HG02943 (cell line): ENCODE measurements around the gene RIC8B.

Experiments used
- ATAC-seq: cut with Tn5 transposase; IDR thresholded peaks from one replicate; pipeline ENCODE4 v1.9.1; 2021; ENCODE audit warnings: mild to moderate bottlenecking, low read depth, moderate library complexity; ENCODE audit not compliant: unreplicated experiment

The RIC8B gene

DNA sequence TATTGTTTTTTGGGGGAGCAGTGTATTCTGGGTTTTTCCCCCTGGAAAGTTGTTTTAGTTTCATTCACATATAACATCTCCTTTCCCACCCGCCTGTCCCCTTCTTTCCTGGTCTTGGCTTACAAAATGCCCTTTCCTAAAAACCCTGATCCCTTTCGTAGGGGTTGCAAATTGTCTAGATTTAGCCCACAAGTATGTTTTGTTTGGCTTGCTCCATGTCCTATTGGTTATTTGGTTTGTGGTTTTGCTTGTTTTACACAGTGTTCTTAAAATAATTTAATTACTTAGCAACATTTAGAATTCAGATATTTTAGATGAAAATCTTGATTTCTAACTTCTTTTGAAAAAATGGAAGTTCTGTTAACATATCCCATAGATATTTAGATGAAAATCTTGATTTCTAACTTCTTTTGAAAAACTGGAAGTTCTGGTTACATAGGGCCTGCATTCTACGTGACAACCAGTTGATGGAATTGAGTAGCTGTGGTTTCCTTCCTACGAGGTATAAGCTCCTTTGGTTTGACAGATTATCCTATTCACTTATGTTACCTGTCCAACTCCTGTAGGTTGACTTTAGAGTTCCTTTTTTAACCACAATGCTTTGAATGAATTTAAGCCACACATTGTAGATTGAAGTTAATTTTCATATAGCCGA is 92.1 kb downstream of the RIC8B start:
- ATAC-seq: no peak

GRCh38 chr12:106867651-106868050 is 93.2 kb downstream of the RIC8B start:
- no peak for ATAC-seq

DNA sequence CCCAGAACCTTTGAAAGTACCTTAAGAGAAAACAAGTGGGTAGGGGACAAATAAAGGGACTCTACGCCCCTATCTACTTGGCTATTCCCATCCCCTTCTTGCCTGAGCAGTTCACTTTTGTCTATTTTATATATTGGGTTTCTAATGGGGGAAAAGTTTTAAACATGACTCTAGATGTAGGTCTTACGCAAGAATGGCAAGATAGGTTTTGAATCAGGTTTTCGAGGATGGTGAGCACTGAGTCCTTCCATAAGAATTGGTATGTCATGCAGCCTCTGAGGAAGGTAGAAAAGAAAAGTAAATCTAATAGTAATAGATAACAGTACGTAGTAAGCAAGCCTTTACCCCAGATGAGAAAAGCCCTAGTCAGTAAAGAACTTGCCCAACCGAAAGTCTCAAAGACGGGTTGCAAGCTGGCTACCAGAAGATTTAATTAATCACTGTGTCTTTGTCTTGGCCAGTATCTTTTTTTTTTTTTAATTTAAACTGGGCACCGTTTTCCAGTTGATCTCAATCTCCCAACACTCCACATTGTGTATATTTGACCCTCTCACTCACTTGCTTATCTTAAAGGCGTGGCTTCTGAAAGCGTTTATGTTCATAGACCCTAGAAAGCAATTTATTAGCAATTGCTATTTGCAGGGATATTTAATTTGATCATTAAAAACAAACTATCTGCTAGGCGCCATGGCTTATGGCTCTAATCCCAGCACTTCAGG is 94.7 kb downstream of the RIC8B start:
- no peak for ATAC-seq

DNA sequence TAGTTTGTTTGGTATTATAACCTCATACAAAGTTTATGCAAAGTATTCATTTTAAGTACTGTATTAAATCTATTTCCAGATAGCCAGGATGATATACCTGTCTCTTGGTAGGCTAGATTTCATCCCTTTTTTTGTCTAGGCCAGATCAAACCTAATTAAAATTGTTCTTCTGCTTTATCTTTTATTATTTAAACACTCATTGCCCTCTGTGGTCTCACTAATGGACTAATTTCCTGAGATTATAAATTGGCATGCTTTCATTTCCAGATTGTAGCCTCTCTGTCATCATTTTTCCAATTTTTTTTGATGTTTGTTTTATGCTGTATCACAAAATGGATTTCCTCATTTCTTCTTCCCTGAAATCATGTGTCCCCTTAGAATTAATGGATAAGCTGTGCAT is 95.6 kb downstream of the RIC8B start:
- no peak for ATAC-seq

DNA sequence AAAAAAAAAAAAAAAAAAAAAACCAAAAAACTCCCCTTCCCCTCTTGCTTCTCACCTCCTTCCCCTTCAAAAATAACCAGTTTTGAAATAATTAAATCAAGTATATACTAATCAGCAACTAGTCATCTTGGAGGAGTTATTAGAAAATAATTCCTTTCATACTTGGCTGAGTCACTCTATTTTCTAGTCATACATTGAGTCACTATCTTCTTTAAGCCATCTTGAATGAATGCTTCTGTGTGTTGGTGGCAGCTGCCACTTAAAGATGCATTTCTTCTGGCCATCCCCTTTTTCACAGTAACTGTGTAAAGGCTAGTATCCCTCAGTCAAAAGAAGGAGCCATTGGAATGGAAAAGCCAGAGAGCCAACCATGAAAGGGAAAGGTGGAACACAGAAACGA is 97.0 kb downstream of the RIC8B start:
- ATAC-seq: no peak

DNA sequence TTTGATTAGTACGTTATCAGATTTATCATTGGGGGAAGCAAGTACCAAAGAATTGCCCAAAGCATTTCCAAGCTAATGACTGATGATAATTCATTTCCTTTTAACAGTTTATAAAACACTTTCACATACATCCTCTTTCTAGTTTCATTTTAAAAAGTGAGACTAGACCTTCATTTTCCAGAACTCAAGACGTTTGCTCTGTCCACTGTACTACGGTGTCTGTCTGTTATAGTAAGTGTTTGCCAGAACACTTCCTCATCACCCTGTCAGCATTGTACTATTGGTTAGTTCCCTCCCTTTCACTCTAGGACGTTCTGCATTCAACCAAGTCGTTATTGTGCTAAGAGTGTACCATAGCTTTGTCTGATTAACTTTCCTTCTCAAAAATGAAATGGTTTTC is 99.5 kb downstream of the RIC8B start:
- no peak for ATAC-seq

DNA sequence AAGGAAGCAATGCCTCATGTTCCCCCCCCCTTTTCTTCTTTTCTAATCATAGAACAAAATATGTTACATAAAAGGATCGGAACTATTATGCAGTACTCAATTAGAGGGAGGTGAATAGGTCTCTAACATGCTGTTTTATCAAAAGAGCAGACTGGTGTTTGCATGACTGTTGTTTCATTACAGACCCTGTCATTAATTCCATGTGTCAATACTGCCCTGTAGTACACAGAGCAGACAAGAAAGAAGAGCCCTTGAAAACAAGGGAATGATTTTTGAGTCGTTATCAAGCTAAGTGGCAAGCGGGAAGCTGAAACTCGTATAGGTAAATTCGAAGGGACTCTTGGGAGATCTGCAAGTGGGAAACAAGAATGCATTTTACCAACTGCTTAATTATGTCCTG is 104.3 kb downstream of the RIC8B start:
- ATAC-seq: no peak

DNA sequence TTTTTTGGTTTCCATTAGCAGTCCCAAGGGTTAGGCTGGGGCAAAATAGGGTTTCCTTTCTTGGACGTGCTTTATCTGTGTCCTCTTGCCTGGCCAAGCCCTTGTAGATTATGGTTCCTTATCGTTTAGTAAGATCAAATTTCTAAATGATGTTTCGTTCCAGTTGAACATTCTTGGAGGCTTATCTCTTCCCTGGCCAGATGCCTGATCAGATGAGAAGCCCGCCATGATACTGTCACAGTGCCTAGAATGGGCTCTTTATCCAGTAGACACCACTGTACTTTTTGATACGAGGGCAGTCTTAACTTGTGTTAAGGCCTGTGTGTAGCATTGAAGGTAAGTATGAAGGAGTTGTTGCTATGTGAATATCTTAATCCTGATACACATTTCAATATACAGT is 105.1 kb downstream of the RIC8B start:
- ATAC-seq: no peak

DNA sequence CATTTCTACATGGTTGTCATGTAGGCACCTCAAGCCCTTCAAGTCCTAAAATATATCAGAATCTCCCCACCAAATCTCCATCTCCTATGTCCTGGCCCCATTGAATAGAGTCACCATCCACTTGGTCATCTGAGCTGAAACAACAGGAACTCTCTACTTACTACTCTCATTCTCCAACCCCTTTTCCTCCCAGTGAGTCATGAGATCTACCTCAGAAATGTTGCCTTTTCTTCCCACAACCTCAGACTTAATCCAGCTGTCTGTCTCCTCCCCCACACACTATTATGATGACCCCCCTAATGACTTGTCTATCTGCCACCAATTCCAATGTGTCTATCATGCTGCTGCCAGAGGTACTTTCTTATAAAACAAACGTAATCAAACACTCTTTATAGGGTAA is 108.9 kb downstream of the RIC8B start:
- ATAC-seq: no peak

DNA sequence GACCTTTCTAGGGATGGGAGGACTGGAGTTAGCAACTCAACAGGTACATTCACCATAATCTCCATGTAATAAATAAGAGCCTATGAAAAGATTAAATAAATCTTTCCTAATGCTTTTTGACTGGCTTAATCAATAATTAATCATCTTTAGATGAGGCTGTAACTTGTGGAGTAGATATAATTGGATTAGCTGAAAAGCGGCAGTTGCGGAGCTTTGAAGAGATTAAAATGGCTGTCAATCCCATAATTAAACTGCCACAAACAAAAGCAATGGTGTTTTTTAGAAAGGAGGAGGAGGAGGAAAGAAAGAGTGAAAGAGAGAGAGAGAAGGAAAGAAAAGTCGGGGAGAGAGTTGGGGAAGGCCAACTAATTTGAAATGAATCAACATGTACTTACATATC is 110.5 kb downstream of the RIC8B start:
- ATAC-seq: no peak

DNA sequence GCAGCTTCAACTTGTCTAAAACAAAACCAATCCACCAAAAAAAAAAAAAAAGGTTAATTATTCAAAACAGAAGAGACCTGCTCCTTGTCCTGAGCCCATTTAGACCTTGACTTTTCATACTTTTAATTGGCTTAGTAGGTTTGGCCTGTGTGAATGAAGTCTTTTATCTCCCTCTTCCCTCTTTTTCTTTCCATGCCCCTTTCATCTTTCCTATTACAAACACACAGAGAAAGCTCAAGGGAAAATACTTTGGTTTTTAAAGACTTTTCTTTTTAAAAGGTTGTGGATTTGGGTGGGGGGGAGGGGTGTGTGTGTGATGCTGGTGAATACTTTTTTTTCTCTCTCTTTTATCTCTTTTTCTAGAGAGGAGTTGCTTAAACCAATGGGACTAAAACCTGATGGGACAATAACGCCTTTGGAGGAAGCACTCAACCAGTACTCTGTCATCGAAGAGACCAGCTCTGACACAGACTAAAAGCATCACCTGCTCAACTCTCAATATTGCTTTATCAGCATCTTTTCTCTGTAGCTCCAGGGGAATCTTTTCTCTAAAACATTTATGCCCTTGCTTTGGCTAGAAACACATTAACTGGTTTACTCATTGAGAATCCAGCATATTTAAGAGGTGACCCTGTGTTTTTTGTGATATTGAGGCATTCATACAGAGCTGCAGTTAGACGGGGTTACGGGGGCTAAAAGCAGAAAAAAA is 111.2 kb downstream of the RIC8B start:
- ATAC-seq: no peak

DNA sequence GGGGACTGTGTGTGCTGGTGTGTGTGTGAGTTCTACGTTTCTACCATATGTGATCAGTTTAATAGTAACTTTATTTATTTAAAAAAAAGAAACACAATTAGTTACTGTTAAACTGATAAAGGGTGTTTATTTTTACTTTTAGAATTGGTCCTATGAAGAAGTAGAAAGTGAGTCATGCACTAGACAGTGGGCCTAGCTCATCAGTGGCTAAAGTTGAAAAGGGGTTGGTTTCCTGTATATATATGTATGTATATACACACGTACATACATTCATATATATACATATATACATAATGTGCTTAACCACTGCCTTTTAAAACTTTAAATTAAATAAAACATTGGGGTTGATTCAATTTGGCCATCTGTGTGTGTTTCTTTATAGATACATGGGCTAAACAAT is 112.5 kb downstream of the RIC8B start:
- ATAC-seq: no peak

DNA sequence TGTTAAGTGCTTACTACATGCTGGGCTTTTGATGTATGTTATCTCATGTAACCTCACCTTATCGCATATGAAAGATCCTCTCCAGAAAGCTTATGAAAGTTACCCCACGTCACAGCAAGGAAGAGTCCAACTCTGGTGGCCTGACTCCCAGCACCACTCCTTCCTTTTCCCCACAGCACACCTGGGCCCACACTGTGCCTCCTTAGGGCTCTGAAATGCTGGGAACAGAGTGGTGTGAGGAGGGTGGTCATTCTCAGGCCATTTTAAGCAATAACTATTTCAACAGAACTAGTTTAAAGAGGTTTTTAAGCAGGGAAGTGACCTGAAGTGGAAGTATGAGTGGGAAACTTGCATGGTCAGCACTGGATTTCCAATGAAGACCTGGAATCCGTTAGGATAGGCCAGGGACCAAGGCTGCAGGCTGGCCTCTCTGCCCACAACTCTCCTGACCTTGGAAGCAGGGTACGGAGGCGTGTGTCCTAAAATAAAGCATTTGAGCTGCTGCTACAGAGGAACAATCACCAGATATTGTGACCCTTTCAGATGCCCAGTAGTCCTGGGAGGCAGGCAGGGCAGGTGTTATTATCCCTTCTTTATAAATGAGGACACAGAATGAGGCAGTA is 114.0 kb downstream of the RIC8B start:
- ATAC-seq: no peak

GRCh38 chr12:106889326-106889725 is 114.8 kb downstream of the RIC8B start:
- ATAC-seq: no peak

- ATAC-seq: no peak
Observed at GRCh38 chr12:106889950-106890626, 115.6 kb downstream of the RIC8B start.

GRCh38 chr12:106892075-106892474 is 117.6 kb downstream of the RIC8B start:
- ATAC-seq: no peak

- ATAC-seq: no peak
Observed at GRCh38 chr12:106893451-106893850, 119.0 kb downstream of the RIC8B start.

GRCh38 chr12:106894774-106895173 is 120.3 kb downstream of the RIC8B start:
- no peak for ATAC-seq

DNA sequence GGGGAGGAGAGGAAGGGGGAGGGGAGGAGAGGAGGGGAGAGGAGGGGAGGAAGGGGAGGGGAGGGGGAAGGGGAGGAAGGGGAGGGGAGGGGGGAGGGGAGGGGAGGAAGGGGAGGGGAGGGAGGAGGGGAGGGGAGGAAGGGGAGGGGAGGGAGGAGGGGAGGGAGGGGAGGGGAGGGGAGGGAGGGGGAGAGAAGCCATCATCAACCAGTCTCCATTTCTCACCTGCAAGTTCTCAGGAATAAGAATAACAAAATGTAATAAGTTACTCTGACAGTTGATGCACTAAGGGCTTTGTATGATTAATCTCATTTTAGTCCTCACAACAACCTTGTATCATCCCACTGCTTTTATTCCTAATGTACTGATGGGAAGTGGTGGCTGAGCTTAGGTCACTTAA is 122.1 kb downstream of the RIC8B start:
- ATAC-seq: no peak

DNA sequence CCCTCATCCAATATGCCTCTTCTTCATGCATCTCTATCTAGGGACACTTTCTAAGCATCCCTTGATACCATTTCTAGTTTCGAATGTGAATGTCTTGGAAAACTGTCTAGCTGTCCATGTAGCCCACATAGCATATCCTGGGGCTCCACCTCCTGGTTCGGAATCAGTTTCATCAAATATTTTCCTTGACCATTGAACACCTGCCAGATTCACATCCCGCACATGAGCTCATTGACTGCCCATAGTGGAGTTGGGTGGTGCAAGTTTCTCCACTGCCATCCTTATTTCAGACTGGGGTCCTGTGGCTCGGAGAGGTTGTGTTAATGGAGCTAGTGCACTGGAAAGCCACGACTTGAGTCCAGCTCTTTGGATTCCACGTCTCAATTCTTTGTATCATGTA is 122.6 kb downstream of the RIC8B start:
- ATAC-seq: no peak
